H9 (cell line): Measurements from ENCODE around the gene SLC4A2. TPM values are rescaled to one million over a fixed set of nuclear protein-coding genes. Genes with fewer than 3 reads are reported as not detected.

Source experiments
- DNase-seq: peaks from one replicate; pipeline ENCODE4 v3.0.0-alpha.2; 2017
- H2AFZ ChIP-seq: one replicate; pipeline ENCODE4 v1.6.1; 2013; ENCODE audit warnings: mild to moderate bottlenecking, low read length, control low read depth, moderate library complexity
- H2AK5ac ChIP-seq: 2 replicates; pipeline ENCODE4 v1.6.1; 2013; ENCODE audit warnings: low read length, control low read depth, mixed read lengths; ENCODE audit not compliant: insufficient read length
- H2BK120ac ChIP-seq: one replicate; pipeline ENCODE4 v1.6.1; 2013; ENCODE audit warnings: low read depth, mild to moderate bottlenecking, low read length, control low read depth, inconsistent platforms; ENCODE audit not compliant: poor library complexity, severe bottlenecking
- H2BK12ac ChIP-seq: 2 replicates; pipeline ENCODE4 v1.6.1; 2013; ENCODE audit warnings: low read length, control low read depth, mixed read lengths, low read depth; ENCODE audit not compliant: insufficient read length
- H2BK15ac ChIP-seq: 2 replicates; pipeline ENCODE4 v1.6.1; 2013; ENCODE audit warnings: low read depth, low read length, control low read depth
- H2BK20ac ChIP-seq: one replicate; pipeline ENCODE4 v1.6.1; 2013; ENCODE audit warnings: low read depth, mild to moderate bottlenecking, low read length, control low read depth, inconsistent platforms; ENCODE audit not compliant: poor library complexity, severe bottlenecking
- H2BK5ac ChIP-seq: 2 replicates; pipeline ENCODE4 v1.6.1; 2013; ENCODE audit warnings: low read length, control low read depth, mixed read lengths; ENCODE audit not compliant: insufficient read length
- H3K14ac ChIP-seq: 2 replicates; pipeline ENCODE4 v1.6.1; 2013; ENCODE audit warnings: low read length, control low read depth; ENCODE audit not compliant: insufficient read depth
- H3K18ac ChIP-seq: 2 replicates; pipeline ENCODE4 v1.6.1; 2013; ENCODE audit warnings: low read depth, mild to moderate bottlenecking, mixed read lengths, low read length, control low read depth; ENCODE audit not compliant: insufficient read length
- H3K23ac ChIP-seq: 2 replicates; pipeline ENCODE4 v1.6.1; 2013; ENCODE audit warnings: low read length, control low read depth, mixed read lengths, low read depth; ENCODE audit not compliant: insufficient read length
- H3K23me2 ChIP-seq: 2 replicates; pipeline ENCODE4 v1.6.1; 2013; ENCODE audit warnings: low read depth, mild to moderate bottlenecking, mixed read lengths, low read length, control low read depth; ENCODE audit not compliant: insufficient read length, poor library complexity, severe bottlenecking
- H3K27ac ChIP-seq: 2 replicates; pipeline ENCODE4 v1.5.1; 2013; ENCODE audit warnings: low read length, control low read depth, mixed read lengths, low read depth; ENCODE audit not compliant: insufficient read length
- H3K27me3 ChIP-seq: 2 replicates; pipeline ENCODE4 v1.6.1; 2013; ENCODE audit warnings: low read length, control low read depth, inconsistent platforms; ENCODE audit not compliant: insufficient read depth
- H3K4ac ChIP-seq: 2 replicates; pipeline ENCODE4 v1.6.1; 2013; ENCODE audit warnings: low read depth, mild to moderate bottlenecking, control low read depth, inconsistent platforms, low read length, moderate library complexity
- H3K4me1 ChIP-seq: 2 replicates; pipeline ENCODE4 v1.6.1; 2013; ENCODE audit warnings: low read length, control low read depth, inconsistent platforms; ENCODE audit not compliant: insufficient read depth
- H3K4me2 ChIP-seq: 2 replicates; pipeline ENCODE4 v1.6.1; 2013; ENCODE audit warnings: low read length, control low read depth, mixed read lengths; ENCODE audit not compliant: insufficient read length, insufficient read depth
- H3K56ac ChIP-seq: 2 replicates; pipeline ENCODE4 v1.6.1; 2013; ENCODE audit warnings: low read depth, mild to moderate bottlenecking, mixed read lengths, low read length, control low read depth; ENCODE audit not compliant: insufficient read length
- H3K79me1 ChIP-seq: 2 replicates; pipeline ENCODE4 v1.6.1; 2013; ENCODE audit warnings: low read depth, mild to moderate bottlenecking, moderate library complexity, low read length, control low read depth, inconsistent platforms; ENCODE audit not compliant: insufficient read depth, poor library complexity, severe bottlenecking
- H3K79me2 ChIP-seq: 2 replicates; pipeline ENCODE4 v1.6.1; 2013; ENCODE audit warnings: low read length, control low read depth, inconsistent platforms; ENCODE audit not compliant: insufficient read depth
- H3K9ac ChIP-seq: 2 replicates; pipeline ENCODE4 v1.6.1; 2013; ENCODE audit warnings: low read length, control low read depth, mixed read lengths; ENCODE audit not compliant: insufficient read length; ENCODE audit errors: extremely low read depth
- H3K9me3 ChIP-seq: one replicate; pipeline ENCODE4 v1.6.1; 2013; ENCODE audit warnings: low read depth, low read length, inconsistent platforms; ENCODE audit not compliant: control insufficient read depth
- H3T11ph ChIP-seq: one replicate; pipeline ENCODE4 v1.6.1; 2013; ENCODE audit warnings: mild to moderate bottlenecking, low read length, control low read depth, inconsistent platforms
- H4K20me1 ChIP-seq: one replicate; pipeline ENCODE4 v1.6.1; 2013; ENCODE audit not compliant: control insufficient read depth, insufficient read length, insufficient read depth
- H4K5ac ChIP-seq: 2 replicates; pipeline ENCODE4 v1.6.1; 2013; ENCODE audit warnings: low read depth, mild to moderate bottlenecking, mixed read lengths, low read length, control low read depth; ENCODE audit not compliant: insufficient read length
- H4K8ac ChIP-seq: replicated peaks from 2 replicates; pipeline ENCODE4 v1.6.1; 2013; ENCODE audit warnings: low read length, control low read depth, mixed read lengths, low read depth; ENCODE audit not compliant: insufficient read length
- H4K91ac ChIP-seq: 2 replicates; pipeline ENCODE4 v1.6.1; 2013; ENCODE audit warnings: low read depth, mild to moderate bottlenecking, moderate library complexity, mixed read lengths, low read length, control low read depth; ENCODE audit not compliant: insufficient read length
- H3K27ac Mint-ChIP-seq, 3 experiments: 2 replicates in 2 of 3; 3 replicates in 1 of 3; pipeline ENCODE4 v1.8.0; 2020 to 2021; ENCODE audit warnings: mixed read lengths in 3 of 3, mild to moderate bottlenecking in 1 of 3, moderate library complexity in 1 of 3
- H3K27me3 Mint-ChIP-seq: 2 replicates; pipeline ENCODE4 v1.8.0; 2021; ENCODE audit warnings: low read depth, mild to moderate bottlenecking, moderate library complexity, mixed read lengths
- H3K36me3 Mint-ChIP-seq, 3 experiments: 2 replicates in 2 of 3; 3 replicates in 1 of 3; pipeline ENCODE4 v1.8.0; 2020 to 2021; ENCODE audit warnings: low read depth in 3 of 3, mixed read lengths in 3 of 3; ENCODE audit not compliant: insufficient read depth in 1 of 3
- H3K4me1 Mint-ChIP-seq, 2 experiments: 2 replicates each; pipeline ENCODE4 v1.8.0; 2020; ENCODE audit warnings: mixed read lengths in 2 of 2
- H3K4me3 Mint-ChIP-seq, 2 experiments: 2 replicates in 1 of 2; 3 replicates in 1 of 2; pipeline ENCODE4 v1.8.0; 2020 to 2021; ENCODE audit warnings: mild to moderate bottlenecking in 2 of 2, mixed read lengths in 2 of 2, moderate library complexity in 1 of 2
- H3K9me3 Mint-ChIP-seq, 2 experiments: 2 replicates in 1 of 2; 3 replicates in 1 of 2; pipeline ENCODE4 v1.8.0; 2020; ENCODE audit warnings: mild to moderate bottlenecking in 2 of 2, mixed read lengths in 2 of 2, moderate library complexity in 1 of 2
- CTCF ChIP-seq: fragments of 200-600 bp; sonication (generic); conservative IDR thresholded peaks from 3 replicates; pipeline ENCODE4 v1.8.0; 2021; ENCODE audit warnings: antibody characterized with exemption, mild to moderate bottlenecking
- WGBS: extraction: QIAGEN DNeasy Blood & Tissue Kit; methylation state at CpG from one replicate; pipeline ENCODE4 v1.1.7; 2013; ENCODE audit warnings: missing lambda C conversion rate, low lambda C conversion rate, mixed read lengths; ENCODE audit not compliant: insufficient read length; ENCODE audit errors: extremely low coverage; 5-methylcytosine and 5-hydroxymethylcytosine counted together
- long read RNA-seq: library from polyadenylated mRNA; unstranded; transcript quantifications from one replicate; pipeline ENCODE4 v2.0.0, GENCODE V29; 2020
- total RNA-seq: library from RNA; stranded (reverse); gene quantifications from 2 replicates; pipeline ENCODE4 v1.2.1, GENCODE V29; 2021

SLC4A2 gene
- 136 and 138 TPM in 2 replicates for total RNA-seq
- long read RNA-seq, full-length matches to known transcripts = 18 of 70 reads
- long read RNA-seq, partial matches to known transcripts = 34 of 70 reads
- long read RNA-seq, other reads (novel, unspliced or antisense) = 18 of 70 reads

- Mint-ChIP-seq H3K4me1 (peaks cover 40 to 52% of the 10 kb centered on the region in 2 experiments), H3K4me3 (peak within 1 kb of the TSS; percentile 78 to 91), H3K9me3 (no peaks in the 10 kb centered on the region; a peak in 1 of 5 replicates), H3K36me3 (peaks cover 0 to 9% (median 6%) of the 10 kb centered on the region in 3 experiments; a peak in 6 of 7 replicates), H3K27ac (peak within 1 kb of the TSS in 2 of 3 experiments; percentile 82 to 93; a peak in 4 of 7 replicates), H3K27me3 (peaks cover 18% of the 10 kb centered on the region)
- H3K23ac ChIP-seq = no peak within 1 kb of the TSS
- H2BK120ac ChIP-seq = no peak within 1 kb of the TSS
- H3K56ac ChIP-seq = no peak within 1 kb of the TSS
- H3K9me3 ChIP-seq = no peaks in the 10 kb centered on the region
- no peak within 1 kb of the TSS for H2BK5ac ChIP-seq
- no peak within 1 kb of the TSS for H4K5ac ChIP-seq
- H4K8ac ChIP-seq = no peak within 1 kb of the TSS
- WGBS = no CpG with 5 or more reads among the region's 75 CpGs
- H3K27ac ChIP-seq = no peak within 1 kb of the TSS
- TF ChIP-seq CTCF = peak; percentile 61
- H3K27me3 ChIP-seq = no peaks in the 10 kb centered on the region; the same call in 1 of the 2 replicates
- no peak within 1 kb of the TSS for H3K18ac ChIP-seq
- H3K23me2 ChIP-seq = peaks cover 41% of the 10 kb centered on the region
- peak within 1 kb of the TSS; percentile 37; the same call in 1 of the 2 replicates for H3K14ac ChIP-seq
- no peaks in the 10 kb centered on the region for H3K79me1 ChIP-seq
- H3K4me2 ChIP-seq = peak within 1 kb of the TSS; percentile 58
- no peak within 1 kb of the TSS for H2AK5ac ChIP-seq
- H2BK12ac ChIP-seq = no peak within 1 kb of the TSS
- H4K91ac ChIP-seq = no peak within 1 kb of the TSS
- no peaks in the 10 kb centered on the region for H4K20me1 ChIP-seq
- H3T11ph ChIP-seq = no peak within 1 kb of the TSS
- H3K9ac ChIP-seq = peak within 1 kb of the TSS; percentile 52
- H2BK20ac ChIP-seq = no peak within 1 kb of the TSS
- H3K79me2 ChIP-seq = no peaks in the 10 kb centered on the region
- no peak within 1 kb of the TSS for H2AFZ ChIP-seq
- DNase-seq = peak; percentile 69
- peaks cover 8% of the 10 kb centered on the region for H3K4me1 ChIP-seq
- no peak within 1 kb of the TSS for H3K4ac ChIP-seq
- no peak within 1 kb of the TSS for H2BK15ac ChIP-seq
Observed at GRCh38 chr7:151059367-151060112, at the start of gene SLC4A2. Gene SLC4A2 (plus strand): TSS chr7:151059589. CDS start chr7:151061988, 2,399 bp downstream.
